Measurements from ENCODE around the gene SLC35B2. TPM values are rescaled to one million over a fixed set of nuclear protein-coding genes. Genes with fewer than 3 reads are reported as not detected.

SLC35B2 gene
- total RNA-seq, 1 donor from 2014 or later, result 52.9 TPM

DNA sequence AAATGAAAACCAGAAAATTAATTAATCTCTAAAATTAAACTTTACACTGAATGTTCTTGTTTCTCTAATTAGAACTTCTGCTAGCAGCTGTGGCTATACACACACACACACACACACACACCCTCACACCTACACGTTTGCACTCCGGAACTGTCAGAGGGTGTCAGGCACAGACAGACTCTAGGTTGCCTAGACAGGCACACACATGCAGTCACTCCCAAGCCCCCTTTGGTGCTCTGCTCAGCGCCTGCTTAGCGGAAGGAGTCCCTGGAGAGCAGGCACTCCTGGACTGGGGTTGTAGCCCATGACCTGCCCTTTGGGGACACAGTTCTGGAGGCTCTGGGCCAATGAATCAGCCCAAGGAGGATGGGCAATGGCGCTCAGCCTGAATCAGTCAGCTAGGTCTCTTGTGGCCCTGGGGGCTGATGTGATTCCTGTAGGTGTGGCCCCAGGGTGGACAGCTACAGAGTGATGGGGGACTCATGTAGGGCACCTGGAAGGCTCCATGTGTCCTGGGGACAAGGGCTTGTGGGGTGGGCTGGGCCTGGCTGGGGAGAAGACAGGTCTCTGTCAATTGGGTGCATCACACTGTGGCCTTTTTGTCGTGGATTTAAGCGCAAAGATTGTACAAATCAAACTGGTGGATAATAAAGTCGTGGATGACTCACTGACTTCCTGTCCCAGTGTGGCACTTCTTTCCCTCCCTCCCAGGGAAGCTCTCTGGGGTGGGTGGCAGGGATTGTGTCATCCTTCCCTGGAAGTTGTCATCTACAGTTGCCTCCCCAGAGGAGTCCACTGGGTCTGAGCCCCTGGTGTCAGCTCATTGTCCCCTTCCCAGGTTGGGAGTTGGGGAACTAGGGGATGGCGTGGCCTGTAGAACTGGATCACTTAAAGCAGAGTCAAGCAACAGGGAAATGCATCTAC lies 21.7 kb upstream of the SLC35B2 start:
- peaks cover 19% of the 10 kb centered on the region for H3K27me3 ChIP-seq (ENCODE audit: control insufficient read depth, insufficient read depth, low read length)
- FAIRE-seq (no peak), DNase-seq (ENCODE audit: low read depth) (no peak)
- H3K4me3 ChIP-seq (ENCODE audit: low read depth, low read length), result no peak overlapping the region
- H3K36me3 ChIP-seq (ENCODE audit: control insufficient read depth, insufficient read depth, low read length), result no peaks in the 10 kb centered on the region
- TF ChIP-seq, protein P1, sequence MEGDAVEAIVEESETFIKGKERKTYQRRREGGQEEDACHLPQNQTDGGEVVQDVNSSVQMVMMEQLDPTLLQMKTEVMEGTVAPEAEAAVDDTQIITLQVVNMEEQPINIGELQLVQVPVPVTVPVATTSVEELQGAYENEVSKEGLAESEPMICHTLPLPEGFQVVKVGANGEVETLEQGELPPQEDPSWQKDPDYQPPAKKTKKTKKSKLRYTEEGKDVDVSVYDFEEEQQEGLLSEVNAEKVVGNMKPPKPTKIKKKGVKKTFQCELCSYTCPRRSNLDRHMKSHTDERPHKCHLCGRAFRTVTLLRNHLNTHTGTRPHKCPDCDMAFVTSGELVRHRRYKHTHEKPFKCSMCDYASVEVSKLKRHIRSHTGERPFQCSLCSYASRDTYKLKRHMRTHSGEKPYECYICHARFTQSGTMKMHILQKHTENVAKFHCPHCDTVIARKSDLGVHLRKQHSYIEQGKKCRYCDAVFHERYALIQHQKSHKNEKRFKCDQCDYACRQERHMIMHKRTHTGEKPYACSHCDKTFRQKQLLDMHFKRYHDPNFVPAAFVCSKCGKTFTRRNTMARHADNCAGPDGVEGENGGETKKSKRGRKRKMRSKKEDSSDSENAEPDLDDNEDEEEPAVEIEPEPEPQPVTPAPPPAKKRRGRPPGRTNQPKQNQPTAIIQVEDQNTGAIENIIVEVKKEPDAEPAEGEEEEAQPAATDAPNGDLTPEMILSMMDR (IDR thresholded peaks at IDR 0.05; ENCODE audit: insufficient read depth, low read length, severe bottlenecking), result no peak

DNA sequence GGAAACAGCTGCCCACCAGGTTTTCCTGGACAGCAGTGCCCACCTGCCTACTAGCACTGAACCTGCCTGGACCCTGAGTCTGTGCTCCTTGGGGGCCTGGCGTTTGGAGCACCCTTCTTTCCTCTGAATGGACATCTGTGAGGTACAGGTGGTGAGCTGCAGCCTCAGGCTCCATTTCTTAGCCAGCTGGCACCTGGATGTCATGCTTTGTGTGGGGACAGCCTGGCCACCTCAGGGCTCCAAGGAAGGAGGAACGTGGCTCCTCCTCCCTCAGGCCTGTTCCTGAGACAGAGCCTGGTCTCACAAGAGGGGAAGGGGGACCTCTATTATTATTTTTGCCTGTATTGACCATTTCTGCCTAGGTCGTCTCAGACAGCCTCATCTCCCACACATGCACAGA lies 21.0 kb upstream of the SLC35B2 start:
- DNase-seq (ENCODE audit: low read depth) (no peak), FAIRE-seq (no peak)
- Histone ChIP-seq H3K4me3 (ENCODE audit: low read depth, low read length) (no peak overlapping the region), H3K27me3 (ENCODE audit: control insufficient read depth, insufficient read depth, low read length) (peaks cover 19% of the 10 kb centered on the region), H3K36me3 (ENCODE audit: control insufficient read depth, insufficient read depth, low read length) (no peaks in the 10 kb centered on the region)
- TF ChIP-seq, protein P1 (IDR thresholded peaks at IDR 0.05; ENCODE audit: insufficient read depth, low read length, severe bottlenecking), result no peak

DNA sequence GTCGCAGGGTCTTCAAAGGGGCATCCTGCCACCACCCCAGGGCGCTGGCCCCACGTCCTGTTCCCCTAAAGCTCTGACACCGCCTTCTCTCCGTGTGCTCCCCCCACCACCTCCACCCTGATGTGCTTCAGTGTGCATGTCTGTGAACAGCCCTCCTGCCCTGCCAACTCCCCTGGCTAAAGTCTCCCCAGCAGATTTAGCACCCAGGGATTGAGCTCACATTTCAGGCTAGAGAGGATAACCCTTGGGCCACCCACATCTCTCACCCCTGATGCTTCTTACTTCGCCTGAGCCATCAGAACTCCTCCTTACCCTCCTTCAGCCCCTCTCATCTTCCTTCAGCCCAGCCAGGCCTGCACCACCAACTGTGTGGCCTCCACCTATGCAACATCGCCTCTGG lies 20.4 kb upstream of the SLC35B2 start:
- TF ChIP-seq, protein P1 (IDR thresholded peaks at IDR 0.05; ENCODE audit: insufficient read depth, low read length, severe bottlenecking), result no peak
- DNase-seq (ENCODE audit: low read depth) (no peak), FAIRE-seq (no peak)
- peaks cover 19% of the 10 kb centered on the region for H3K27me3 ChIP-seq (ENCODE audit: control insufficient read depth, insufficient read depth, low read length)
- no peaks in the 10 kb centered on the region for H3K36me3 ChIP-seq (ENCODE audit: control insufficient read depth, insufficient read depth, low read length)
- H3K4me3 ChIP-seq (ENCODE audit: low read depth, low read length), result no peak overlapping the region

DNA sequence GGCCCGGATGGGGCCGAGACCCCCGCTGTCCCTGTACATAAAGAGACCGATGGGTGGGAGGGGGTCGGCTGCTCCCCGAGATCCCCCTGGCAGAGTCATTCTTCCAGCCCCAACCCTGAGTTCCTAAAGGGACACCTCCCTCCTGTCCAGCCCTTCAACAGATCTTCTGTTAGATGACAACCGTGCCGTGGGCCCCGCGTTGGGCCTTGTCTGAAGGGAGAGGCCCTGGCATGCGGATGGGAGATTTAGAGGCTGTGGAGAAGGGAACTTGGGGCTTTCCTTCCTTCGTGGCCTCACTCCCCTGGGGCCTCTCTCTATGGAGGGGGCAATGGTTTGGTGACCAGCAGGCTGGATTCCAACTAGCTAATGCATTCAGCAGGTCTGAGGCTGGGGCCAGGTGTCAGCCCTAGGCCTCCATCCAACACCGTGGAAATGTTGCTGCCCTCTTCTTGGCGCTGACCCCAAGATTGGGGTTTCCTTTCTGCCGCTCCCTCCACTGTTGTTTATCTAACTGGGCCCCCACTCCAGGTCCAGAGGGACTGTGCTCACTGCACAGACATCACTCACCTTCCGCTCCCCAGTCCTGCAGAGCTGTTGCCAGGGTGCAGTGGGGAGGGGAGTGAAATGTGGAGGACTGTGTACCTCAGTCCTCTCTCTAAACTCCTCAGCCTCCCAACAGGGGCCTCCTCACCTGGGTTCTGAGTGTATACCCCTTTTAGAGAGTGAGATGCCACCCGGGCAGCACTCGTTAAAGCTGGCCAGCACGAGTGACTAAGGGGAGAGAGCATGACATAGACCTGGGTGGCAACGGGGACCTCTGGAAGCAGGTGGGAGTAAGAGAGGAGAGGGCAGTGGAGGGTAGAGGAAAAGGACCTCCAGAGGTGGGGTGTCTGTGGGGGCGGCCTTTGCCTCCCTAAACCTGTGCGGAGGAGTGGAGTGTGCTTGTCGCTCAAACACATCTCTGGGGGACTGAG lies 19.6 kb upstream of the SLC35B2 start:
- DNase-seq (ENCODE audit: low read depth) (no peak), FAIRE-seq (peak; percentile 32)
- TF ChIP-seq, protein P1 (IDR thresholded peaks at IDR 0.05; ENCODE audit: insufficient read depth, low read length, severe bottlenecking), result no peak
- Histone ChIP-seq H3K27me3 (ENCODE audit: control insufficient read depth, insufficient read depth, low read length) (peaks cover 24% of the 10 kb centered on the region), H3K4me3 (ENCODE audit: low read depth, low read length) (no peak overlapping the region), H3K36me3 (ENCODE audit: control insufficient read depth, insufficient read depth, low read length) (no peaks in the 10 kb centered on the region)

DNA sequence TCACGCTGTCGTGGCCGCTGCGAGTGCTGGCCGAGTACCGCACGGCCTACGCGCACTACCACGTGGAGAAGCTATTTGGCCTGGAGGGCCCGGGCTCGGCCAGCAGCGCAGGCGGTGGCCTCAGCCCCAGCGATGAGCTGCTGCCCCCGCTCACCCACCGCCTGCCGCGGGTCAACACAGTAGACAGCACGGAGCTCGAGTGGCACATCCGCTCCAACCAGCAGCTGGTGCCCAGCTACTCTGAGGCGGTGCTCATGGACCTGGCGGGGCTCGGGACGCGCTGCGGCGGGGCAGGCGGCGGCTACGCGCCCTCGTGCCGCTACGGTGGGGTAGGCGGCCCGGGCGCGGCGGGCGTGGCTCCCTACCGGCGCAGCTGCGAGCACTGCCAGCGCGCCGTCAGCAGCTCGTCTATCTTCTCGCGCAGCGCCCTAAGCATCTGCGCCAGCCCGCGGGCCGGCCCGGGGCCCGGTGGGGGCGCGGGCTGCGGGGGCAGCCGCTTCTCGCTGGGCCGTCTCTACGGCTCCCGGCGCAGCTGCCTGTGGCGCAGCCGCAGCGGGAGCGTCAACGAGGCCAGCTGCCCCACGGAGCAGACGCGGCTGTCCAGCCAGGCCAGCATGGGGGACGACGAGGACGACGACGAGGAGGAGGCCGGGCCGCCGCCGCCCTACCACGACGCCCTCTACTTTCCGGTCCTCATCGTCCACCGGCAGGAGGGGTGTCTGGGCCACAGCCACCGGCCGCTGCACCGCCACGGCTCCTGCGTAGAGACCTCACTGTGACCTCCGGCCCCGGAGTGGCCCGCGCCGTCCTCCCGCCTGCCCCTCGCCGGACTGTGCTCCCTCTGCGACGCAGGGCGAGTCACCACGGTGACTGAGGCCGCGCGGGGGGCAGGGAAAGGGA lies 18.7 kb upstream of the SLC35B2 start:
- FAIRE-seq (no peak), DNase-seq (ENCODE audit: low read depth) (no peak)
- TF ChIP-seq, protein P1 (IDR thresholded peaks at IDR 0.05; ENCODE audit: insufficient read depth, low read length, severe bottlenecking), result no peak
- H3K27me3 ChIP-seq (ENCODE audit: control insufficient read depth, insufficient read depth, low read length), result peaks cover 33% of the 10 kb centered on the region
- no peak overlapping the region for H3K4me3 ChIP-seq (ENCODE audit: low read depth, low read length)
- no peaks in the 10 kb centered on the region for H3K36me3 ChIP-seq (ENCODE audit: control insufficient read depth, insufficient read depth, low read length)

Measured in bronchial epithelial cell (primary cell).